IgD-negative memory B cell (primary cell): ENCODE results near the gene PTGDR2. TPM values are rescaled to one million over a fixed set of nuclear protein-coding genes. Genes with fewer than 3 reads are reported as not detected.

Source experiments
- H3K27ac Mint-ChIP-seq, 3 donors: one replicate each; pipeline ENCODE4 v1.8.0; 2020 to 2022; ENCODE audit warnings: mild to moderate bottlenecking in 3 of 3, mixed read lengths in 3 of 3, moderate library complexity in 1 of 3
- H3K27me3 Mint-ChIP-seq: one replicate; pipeline ENCODE4 v1.8.0; 2021; ENCODE audit warnings: mixed read lengths
- H3K36me3 Mint-ChIP-seq: one replicate; pipeline ENCODE4 v1.8.0; 2020; ENCODE audit warnings: mild to moderate bottlenecking, mixed read lengths
- H3K4me1 Mint-ChIP-seq, 3 donors: one replicate each; pipeline ENCODE4 v1.8.0; 2020 to 2022; ENCODE audit warnings: mixed read lengths in 3 of 3, mild to moderate bottlenecking in 1 of 3
- H3K4me3 Mint-ChIP-seq, 4 donors: one replicate each; pipeline ENCODE4 v1.8.0; 2020 to 2022; ENCODE audit warnings: mild to moderate bottlenecking in 4 of 4, mixed read lengths in 4 of 4, moderate library complexity in 3 of 4
- H3K9me3 Mint-ChIP-seq, 3 donors: one replicate each; pipeline ENCODE4 v1.8.0; 2020 to 2021; ENCODE audit warnings: mixed read lengths in 3 of 3, mild to moderate bottlenecking in 1 of 3
- polyA plus RNA-seq: library from polyadenylated mRNA; unstranded; fragments of 300-500 nt; fragmentation: Illumina TruSeq; gene quantifications from one replicate; pipeline ENCODE4 v1.2.3, GENCODE V29; 2021

The PTGDR2 gene
- polyA plus RNA-seq, 1 donor from 2014 or later, result 0.16 TPM

GRCh38 chr11:60844045-60844869 is 11.5 kb downstream of the PTGDR2 start:
- H3K4me3 Mint-ChIP-seq, result peak overlapping the region; percentile 54 to 100 (median 76)
- no peaks in the 10 kb centered on the region for H3K27me3 Mint-ChIP-seq
- no peaks in the 10 kb centered on the region for H3K9me3 Mint-ChIP-seq
- peak overlapping the region; percentile 2 to 73 (median 21) for H3K27ac Mint-ChIP-seq
- H3K4me1 Mint-ChIP-seq, result peaks cover 26 to 35% (median 31%) of the 10 kb centered on the region in 3 donors
- H3K36me3 Mint-ChIP-seq, result peaks cover 4% of the 10 kb centered on the region

DNA sequence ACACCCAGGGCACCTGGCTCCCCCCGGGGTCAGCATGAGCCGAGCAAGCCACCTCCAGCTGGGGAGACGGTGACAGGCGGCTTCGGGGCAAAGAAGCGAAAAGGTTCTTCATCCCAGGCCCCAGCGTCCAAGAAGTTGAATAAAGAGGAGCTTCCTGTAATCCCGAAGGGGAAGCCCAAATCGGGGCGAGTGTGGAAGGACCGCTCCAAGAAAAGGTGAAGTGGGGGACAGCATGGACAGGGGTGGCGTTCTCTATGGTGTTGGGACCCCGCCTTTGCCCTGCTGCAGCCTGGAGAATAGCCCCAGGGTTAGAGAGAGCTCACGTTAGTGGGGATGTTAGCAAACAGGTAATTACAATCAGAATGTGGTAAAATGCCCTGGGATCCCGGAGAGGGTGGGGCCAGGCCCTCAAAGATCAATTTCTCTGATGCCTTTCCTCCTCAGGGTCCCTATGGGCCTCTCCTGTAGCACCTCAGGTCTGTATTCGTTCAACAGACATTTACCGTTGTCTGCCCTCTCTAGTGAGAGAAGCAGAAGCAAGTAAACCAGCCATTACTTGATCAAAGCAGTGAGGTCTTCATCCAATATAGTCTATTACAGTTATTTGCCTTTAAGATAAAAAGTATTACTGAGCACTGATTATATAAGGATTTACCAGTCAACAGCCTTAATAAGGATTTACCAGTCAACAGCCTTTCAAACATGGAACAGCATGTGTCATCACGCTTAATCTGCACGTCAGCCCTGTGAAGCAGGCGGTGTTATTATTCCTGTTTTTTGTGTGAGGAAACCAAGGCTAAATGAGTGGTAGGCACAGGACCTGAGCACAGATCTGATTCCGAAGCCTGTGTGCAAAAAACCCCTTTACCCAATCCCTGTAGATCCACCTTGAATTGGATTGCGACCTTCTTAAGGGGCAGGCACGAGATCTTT is 12.8 kb downstream of the PTGDR2 start:
- H3K4me3 Mint-ChIP-seq, result peak overlapping the region; percentile 74 to 100 (median 92)
- H3K27me3 Mint-ChIP-seq, result no peaks in the 10 kb centered on the region
- H3K27ac Mint-ChIP-seq, result peak overlapping the region; percentile 85 to 98 (median 95)
- H3K9me3 Mint-ChIP-seq, result no peaks in the 10 kb centered on the region
- peaks cover 26 to 35% (median 31%) of the 10 kb centered on the region in 3 donors for H3K4me1 Mint-ChIP-seq
- H3K36me3 Mint-ChIP-seq, result peaks cover 4% of the 10 kb centered on the region

- Mint-ChIP-seq H3K36me3 (peaks cover 4% of the 10 kb centered on the region), H3K9me3 (no peaks in the 10 kb centered on the region), H3K27me3 (no peaks in the 10 kb centered on the region), H3K27ac (peak within 1 kb of the TSS; percentile 85 to 98 (median 95)), H3K4me1 (peaks cover 26 to 35% (median 31%) of the 10 kb centered on the region in 3 donors), H3K4me3 (peak within 1 kb of the TSS; percentile 74 to 100 (median 92))
Measured at GRCh38 chr11:60841797-60842667, 13.7 kb downstream of the PTGDR2 start, which contains the start of gene CCDC86. TSS of gene CCDC86 (plus strand) at chr11:60842113. CDS start at chr11:60842125, 12 bp downstream.

- Mint-ChIP-seq H3K4me1 (peaks cover 26 to 33% (median 29%) of the 10 kb centered on the region in 3 donors), H3K4me3 (peak overlapping the region; percentile 59 to 100 (median 92)), H3K27me3 (no peaks in the 10 kb centered on the region), H3K36me3 (peaks cover 4% of the 10 kb centered on the region), H3K9me3 (no peaks in the 10 kb centered on the region), H3K27ac (peak overlapping the region; percentile 85 to 98 (median 95))
Measured at GRCh38 chr11:60840470-60841430, 15.0 kb downstream of the PTGDR2 start.

GRCh38 chr11:60838132-60838531 is 17.6 kb downstream of the PTGDR2 start:
- Mint-ChIP-seq H3K36me3 (no peaks in the 10 kb centered on the region), H3K27me3 (no peaks in the 10 kb centered on the region), H3K27ac (peak overlapping the region in 1 of 3 donors; percentile 81), H3K9me3 (no peaks in the 10 kb centered on the region), H3K4me3 (no peak overlapping the region), H3K4me1 (peaks cover 8 to 11% (median 10%) of the 10 kb centered on the region in 3 donors)

GRCh38 chr11:60836866-60837515 is 18.8 kb downstream of the PTGDR2 start:
- Mint-ChIP-seq H3K36me3 (no peaks in the 10 kb centered on the region), H3K4me3 (peak overlapping the region in 2 of 4 donors; percentile 20 to 24)

GRCh38 chr11:60835534-60835846 is 20.3 kb downstream of the PTGDR2 start:
- Mint-ChIP-seq H3K4me3 (peak overlapping the region in 1 of 4 donors; percentile 14), H3K4me1 (no peaks in the 10 kb centered on the region)

More at GRCh38 chr11:60836866-60837515, 18.8 kb downstream of the PTGDR2 start:
- Mint-ChIP-seq H3K4me1 (peaks cover 3 to 7% (median 5%) of the 10 kb centered on the region in 3 donors), H3K9me3 (no peaks in the 10 kb centered on the region), H3K27ac (peak overlapping the region in 1 of 3 donors; percentile 81), H3K27me3 (peaks cover 2% of the 10 kb centered on the region)

DNA sequence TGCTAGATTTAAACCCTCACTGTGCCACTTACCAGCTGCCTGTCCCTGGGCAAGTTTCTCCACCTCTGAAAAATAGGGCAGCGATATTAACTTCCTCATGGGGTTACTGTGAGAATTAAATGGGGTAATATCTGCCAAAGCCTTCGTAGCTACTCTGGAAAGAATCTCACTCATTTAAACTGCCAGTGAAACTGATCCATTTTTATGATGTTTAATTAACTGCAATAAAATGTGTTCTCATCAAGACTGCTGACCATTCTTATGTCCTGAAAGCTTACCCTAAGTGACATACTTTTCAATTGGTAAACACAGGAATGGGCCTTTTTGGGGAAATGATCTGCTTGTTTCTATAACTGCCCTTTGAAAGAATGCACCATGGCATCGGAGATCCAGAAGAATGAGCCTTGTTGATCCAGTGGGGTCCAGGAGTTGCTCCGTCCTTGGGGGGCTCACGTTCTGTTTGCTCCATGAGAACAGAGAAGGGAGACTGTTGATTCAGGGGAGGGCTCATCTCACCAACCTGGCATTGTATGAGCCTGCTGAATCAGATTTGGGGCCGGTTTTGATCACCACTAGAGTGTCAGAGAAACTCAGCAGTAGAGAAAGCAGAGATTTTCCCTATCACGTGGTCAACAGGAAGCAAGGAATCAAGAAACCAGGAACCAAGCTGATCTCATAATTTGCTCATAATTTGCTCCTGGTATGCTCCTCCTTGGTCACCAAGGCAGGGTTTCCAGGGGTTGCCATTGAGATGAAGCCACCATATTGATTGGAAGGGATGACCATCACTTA is 20.8 kb downstream of the PTGDR2 start:
- no peaks in the 10 kb centered on the region for H3K36me3 Mint-ChIP-seq
- peak overlapping the region in 1 of 4 donors; percentile 14 for H3K4me3 Mint-ChIP-seq
- no peak overlapping the region for H3K27ac Mint-ChIP-seq
- H3K27me3 Mint-ChIP-seq, result peaks cover 2% of the 10 kb centered on the region
- no peaks in the 10 kb centered on the region for H3K9me3 Mint-ChIP-seq
- no peaks in the 10 kb centered on the region for H3K4me1 Mint-ChIP-seq

More at GRCh38 chr11:60835534-60835846, 20.3 kb downstream of the PTGDR2 start:
- H3K27me3 Mint-ChIP-seq, result peaks cover 2% of the 10 kb centered on the region
- H3K36me3 Mint-ChIP-seq, result no peaks in the 10 kb centered on the region
- no peak overlapping the region for H3K27ac Mint-ChIP-seq
- no peaks in the 10 kb centered on the region for H3K9me3 Mint-ChIP-seq

GRCh38 chr11:60831501-60832079 is 24.2 kb downstream of the PTGDR2 start:
- Mint-ChIP-seq H3K36me3 (no peaks in the 10 kb centered on the region), H3K9me3 (no peaks in the 10 kb centered on the region), H3K4me1 (no peaks in the 10 kb centered on the region), H3K27me3 (peaks cover 3% of the 10 kb centered on the region), H3K27ac (no peak overlapping the region), H3K4me3 (no peak overlapping the region)

DNA sequence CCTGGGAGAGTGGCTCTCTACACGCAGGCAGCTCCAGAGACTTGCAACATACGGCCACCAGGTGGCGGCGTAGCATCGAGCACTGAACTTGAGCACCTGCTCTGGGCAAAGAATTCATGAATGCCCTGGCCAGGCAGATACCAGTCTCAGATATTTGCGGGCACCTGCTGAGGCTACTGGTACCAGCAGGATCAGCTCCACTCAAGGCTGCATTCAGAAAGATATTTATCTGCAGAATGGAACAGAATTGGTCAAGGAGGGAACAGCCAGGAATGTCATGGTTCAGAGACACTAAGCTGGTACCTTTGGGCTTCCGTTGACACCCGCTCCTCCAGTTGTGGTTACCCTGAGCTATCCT is 24.6 kb downstream of the PTGDR2 start:
- Mint-ChIP-seq H3K9me3 (no peaks in the 10 kb centered on the region), H3K4me1 (no peaks in the 10 kb centered on the region), H3K4me3 (peak overlapping the region in 2 of 4 donors; percentile 63 to 88), H3K27me3 (peaks cover 3% of the 10 kb centered on the region), H3K36me3 (no peaks in the 10 kb centered on the region), H3K27ac (no peak overlapping the region)

DNA sequence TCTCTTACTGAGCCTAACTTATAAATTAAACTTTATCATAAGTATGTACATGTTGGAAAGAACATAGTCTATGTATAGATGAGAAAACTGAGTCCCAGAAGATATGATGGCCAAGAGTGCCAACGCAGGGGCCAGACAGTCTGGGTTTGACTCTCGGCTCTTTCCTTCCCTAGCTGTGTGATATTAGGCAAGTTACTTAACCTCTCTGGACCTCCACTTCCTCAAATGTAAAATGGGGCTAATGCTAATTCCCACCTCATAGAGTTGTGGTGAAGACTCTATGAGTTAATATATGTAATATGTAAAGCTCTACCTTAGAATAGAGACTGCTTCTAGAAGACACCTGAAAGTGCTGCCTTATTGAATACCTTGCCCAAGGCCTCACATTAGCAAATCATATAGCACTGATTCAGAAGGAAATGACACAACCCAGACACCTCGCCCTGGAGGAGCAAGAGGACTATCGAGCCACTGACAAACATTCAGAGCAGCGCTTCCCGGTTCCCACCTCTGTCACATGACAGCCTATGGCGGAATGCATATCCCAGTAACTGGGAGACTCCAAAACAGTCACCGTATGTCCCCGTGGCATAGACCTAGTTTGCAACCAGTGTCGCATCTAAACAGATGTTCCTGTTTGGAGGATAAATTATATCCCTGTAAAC is 25.1 kb downstream of the PTGDR2 start:
- Mint-ChIP-seq H3K9me3 (no peaks in the 10 kb centered on the region), H3K4me1 (no peaks in the 10 kb centered on the region), H3K27me3 (peaks cover 3% of the 10 kb centered on the region), H3K4me3 (peak overlapping the region in 2 of 4 donors; percentile 63 to 88), H3K27ac (peak overlapping the region in 1 of 3 donors; percentile 4), H3K36me3 (peaks cover 2% of the 10 kb centered on the region)

DNA sequence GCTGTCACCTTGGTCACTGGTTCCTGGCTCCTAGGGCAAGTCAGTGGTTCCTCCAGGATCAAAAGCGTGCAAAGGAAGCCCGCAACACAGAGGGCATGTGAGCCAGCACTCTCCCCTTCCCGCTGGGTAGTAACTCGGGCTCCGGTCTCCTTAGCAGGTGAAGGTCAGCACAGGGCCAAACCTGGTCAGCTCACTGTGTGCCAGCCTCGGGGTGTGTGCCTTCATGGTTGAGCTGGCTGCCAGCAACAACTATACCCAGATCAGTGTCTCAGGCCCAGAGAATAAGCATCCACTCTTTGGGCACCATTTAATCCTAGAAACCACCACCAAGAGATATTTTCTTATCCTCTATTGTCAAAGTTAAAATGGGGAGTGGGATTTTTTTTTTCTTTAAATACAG is 30.0 kb downstream of the PTGDR2 start:
- H3K9me3 Mint-ChIP-seq, result no peaks in the 10 kb centered on the region
- H3K27me3 Mint-ChIP-seq, result peaks cover 7% of the 10 kb centered on the region
- H3K36me3 Mint-ChIP-seq, result peaks cover 2% of the 10 kb centered on the region
- no peaks in the 10 kb centered on the region for H3K4me1 Mint-ChIP-seq
- no peak overlapping the region for H3K27ac Mint-ChIP-seq
- H3K4me3 Mint-ChIP-seq, result no peak overlapping the region
